Fibroblast of mammary gland (primary cell): ENCODE results near the gene SUCLG2.

Source experiments
- DNase-seq: peaks from one replicate; pipeline ENCODE4 v3.0.0-alpha.2; 2010; ENCODE audit warnings: low read depth
- H3K4me3 ChIP-seq: 2 replicates; pipeline ENCODE4 v1.5.1; 2011; ENCODE audit warnings: low read depth, mild to moderate bottlenecking, low read length, moderate library complexity; ENCODE audit not compliant: control insufficient read depth
- TF ChIP-seq, protein P1 (sequence below): conservative IDR thresholded peaks from 2 replicates; pipeline ENCODE4 v1.5.1; 2011; ENCODE audit warnings: low read depth, low read length, inconsistent platforms; ENCODE audit not compliant: control insufficient read depth, insufficient read depth

The SUCLG2 gene

DNA sequence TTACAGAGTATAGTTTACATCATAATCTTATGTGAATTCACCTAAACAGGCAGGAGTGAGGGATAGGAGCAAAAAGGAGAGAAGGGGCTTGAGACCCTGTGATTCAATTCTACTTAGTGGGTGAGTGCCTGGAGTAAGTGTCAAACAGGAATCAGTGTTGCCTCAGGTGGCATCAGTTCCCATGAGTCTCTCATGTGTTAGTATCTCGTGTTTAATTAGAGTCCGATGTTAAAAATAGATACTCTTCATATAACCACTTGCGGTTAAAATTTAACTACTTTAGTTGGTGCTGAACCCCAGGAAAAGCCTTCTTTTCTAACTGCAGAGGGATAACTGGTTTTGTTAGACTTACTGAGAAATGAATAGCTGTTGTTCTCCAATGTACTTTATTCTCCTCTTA is 251.5 kb downstream of the SUCLG2 start:
- DNase-seq, result no peak
- H3K4me3 ChIP-seq, result no peak overlapping the region
- TF ChIP-seq, protein P1, sequence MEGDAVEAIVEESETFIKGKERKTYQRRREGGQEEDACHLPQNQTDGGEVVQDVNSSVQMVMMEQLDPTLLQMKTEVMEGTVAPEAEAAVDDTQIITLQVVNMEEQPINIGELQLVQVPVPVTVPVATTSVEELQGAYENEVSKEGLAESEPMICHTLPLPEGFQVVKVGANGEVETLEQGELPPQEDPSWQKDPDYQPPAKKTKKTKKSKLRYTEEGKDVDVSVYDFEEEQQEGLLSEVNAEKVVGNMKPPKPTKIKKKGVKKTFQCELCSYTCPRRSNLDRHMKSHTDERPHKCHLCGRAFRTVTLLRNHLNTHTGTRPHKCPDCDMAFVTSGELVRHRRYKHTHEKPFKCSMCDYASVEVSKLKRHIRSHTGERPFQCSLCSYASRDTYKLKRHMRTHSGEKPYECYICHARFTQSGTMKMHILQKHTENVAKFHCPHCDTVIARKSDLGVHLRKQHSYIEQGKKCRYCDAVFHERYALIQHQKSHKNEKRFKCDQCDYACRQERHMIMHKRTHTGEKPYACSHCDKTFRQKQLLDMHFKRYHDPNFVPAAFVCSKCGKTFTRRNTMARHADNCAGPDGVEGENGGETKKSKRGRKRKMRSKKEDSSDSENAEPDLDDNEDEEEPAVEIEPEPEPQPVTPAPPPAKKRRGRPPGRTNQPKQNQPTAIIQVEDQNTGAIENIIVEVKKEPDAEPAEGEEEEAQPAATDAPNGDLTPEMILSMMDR, result no peak

- no peak overlapping the region for H3K4me3 ChIP-seq
- TF ChIP-seq, protein P1, result no peak
- peak; percentile 24 for DNase-seq
Measured at GRCh38 chr3:67401921-67402320, 252.5 kb downstream of the SUCLG2 start.

DNA sequence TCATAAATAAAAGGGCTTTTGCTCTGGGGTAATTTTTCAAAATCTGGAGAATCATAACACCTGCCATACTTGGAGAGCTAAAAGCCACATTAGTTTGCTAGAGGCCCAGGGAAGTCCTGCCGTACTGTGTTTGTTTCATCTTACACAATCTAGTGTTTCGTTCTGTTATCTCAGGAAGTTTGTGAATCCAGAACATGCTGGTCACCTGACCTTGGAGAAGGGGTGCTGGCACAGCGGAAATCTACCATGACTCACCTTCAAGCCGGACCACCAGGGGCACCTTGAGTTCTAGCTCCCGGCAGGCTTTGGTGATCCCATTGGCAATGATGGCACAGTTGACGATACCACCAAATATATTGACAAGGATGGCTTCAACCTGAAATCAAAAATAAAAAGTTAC is 253.9 kb downstream of the SUCLG2 start:
- TF ChIP-seq, protein P1, result no peak
- DNase-seq, result no peak
- H3K4me3 ChIP-seq, result no peak overlapping the region

- TF ChIP-seq, protein P1, result no peak
- no peak for DNase-seq
- H3K4me3 ChIP-seq, result no peak overlapping the region
Measured at GRCh38 chr3:67389176-67389575, 265.2 kb downstream of the SUCLG2 start.

GRCh38 chr3:67388738-67389137 is 265.7 kb downstream of the SUCLG2 start:
- TF ChIP-seq, protein P1, result no peak
- DNase-seq, result no peak
- H3K4me3 ChIP-seq, result no peak overlapping the region

GRCh38 chr3:67386451-67386850 is 268.0 kb downstream of the SUCLG2 start:
- H3K4me3 ChIP-seq, result no peak overlapping the region
- TF ChIP-seq, protein P1, result no peak
- DNase-seq, result no peak

DNA sequence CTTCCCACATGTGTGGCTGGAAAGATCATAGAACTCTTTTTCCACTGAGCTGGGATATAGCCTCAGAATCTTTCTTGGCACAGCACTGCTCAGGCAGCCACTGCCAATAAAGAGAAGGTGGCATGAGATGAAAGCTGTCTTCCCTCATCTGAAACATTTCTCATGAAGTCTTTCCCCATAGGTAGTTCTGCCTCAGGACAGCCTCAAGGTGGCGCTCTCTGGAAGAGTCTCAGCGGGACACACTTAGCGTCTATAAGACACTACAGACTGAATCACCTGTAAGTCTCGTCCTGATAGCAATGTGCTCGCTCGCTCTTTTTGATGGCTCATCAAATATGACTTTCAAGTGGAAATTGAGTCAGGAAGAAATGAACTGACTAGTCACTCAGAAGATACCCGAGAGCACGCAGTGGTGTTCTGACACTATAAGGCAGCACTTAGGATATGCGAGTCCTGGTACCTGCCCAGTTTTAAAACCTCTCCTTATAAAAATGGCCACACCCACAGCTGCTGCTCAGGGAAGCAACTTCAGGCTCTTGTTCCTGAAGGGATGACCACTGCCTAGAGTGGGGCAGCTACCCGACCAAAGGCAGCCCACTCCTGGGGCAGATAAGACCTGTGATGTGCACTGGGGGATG is 269.5 kb downstream of the SUCLG2 start:
- TF ChIP-seq, protein P1, result peak; percentile 66
- no peak overlapping the region for H3K4me3 ChIP-seq
- peak; percentile 63 for DNase-seq
